ENCODE measurements around the gene OPCML. TPM values are rescaled to one million over a fixed set of nuclear protein-coding genes. Genes with fewer than 3 reads are reported as not detected.

The OPCML gene
- total and polyA plus RNA-seq, 4 donors = 16.6 to 70.3 (median 58.1) TPM

- Histone ChIP-seq H3K27ac (ENCODE audit: low read depth, low read length) (no peak overlapping the region), H3K27me3 (ENCODE audit: control insufficient read depth, insufficient read depth, low read length) (no peaks in the 10 kb centered on the region), H3K4me3 (ENCODE audit: low read depth, low read length) (no peak overlapping the region), H3K9me3 (ENCODE audit: control insufficient read depth, insufficient read depth, low read length) (no peaks in the 10 kb centered on the region), H3K36me3 (ENCODE audit: control insufficient read depth, insufficient read depth, low read length) (no peaks in the 10 kb centered on the region), H3K4me1 (ENCODE audit: control insufficient read depth, insufficient read depth, low read length) (no peaks in the 10 kb centered on the region)
- WGBS (ENCODE audit: insufficient coverage) = 40% methylated on average over 1 of the region's 5 CpGs
- peak in 1 of 6 donors; percentile 43 for DNase-seq (ENCODE audit: low read depth in 4 of 6, low spot score in 6 of 6)
These were observed 226.9 kb downstream of the OPCML start for GRCh38 chr11:133305208-133305956.

GRCh38 chr11:133303262-133303661 is 229.0 kb downstream of the OPCML start:
- Histone ChIP-seq H3K36me3 (ENCODE audit: control insufficient read depth, insufficient read depth, low read length) (no peaks in the 10 kb centered on the region), H3K27me3 (ENCODE audit: control insufficient read depth, insufficient read depth, low read length) (no peaks in the 10 kb centered on the region), H3K9me3 (ENCODE audit: control insufficient read depth, insufficient read depth, low read length) (no peaks in the 10 kb centered on the region), H3K4me1 (ENCODE audit: control insufficient read depth, insufficient read depth, low read length) (no peaks in the 10 kb centered on the region), H3K4me3 (ENCODE audit: low read depth, low read length) (no peak overlapping the region), H3K27ac (ENCODE audit: low read depth, low read length) (no peak overlapping the region)
- 33% methylated on average over 1 of the region's 5 CpGs for WGBS (ENCODE audit: insufficient coverage)
- peak in 1 of 6 donors; percentile 73 for DNase-seq (ENCODE audit: low read depth in 4 of 6, low spot score in 6 of 6)

- H3K27ac ChIP-seq (ENCODE audit: low read depth, low read length) = no peak overlapping the region
- WGBS (ENCODE audit: insufficient coverage) = no CpG with 5 or more reads among the region's 3 CpGs
- no peaks in the 10 kb centered on the region for H3K4me1 ChIP-seq (ENCODE audit: control insufficient read depth, insufficient read depth, low read length)
These were observed 230.2 kb downstream of the OPCML start for GRCh38 chr11:133302056-133302455.

GRCh38 chr11:133300666-133301065 is 231.6 kb downstream of the OPCML start:
- WGBS (ENCODE audit: insufficient coverage) = 90% methylated on average over 3 of the region's 3 CpGs
- Histone ChIP-seq H3K36me3 (ENCODE audit: control insufficient read depth, insufficient read depth, low read length) (no peaks in the 10 kb centered on the region), H3K4me1 (ENCODE audit: control insufficient read depth, insufficient read depth, low read length) (no peaks in the 10 kb centered on the region), H3K9me3 (ENCODE audit: control insufficient read depth, insufficient read depth, low read length) (no peaks in the 10 kb centered on the region), H3K27me3 (ENCODE audit: control insufficient read depth, insufficient read depth, low read length) (no peaks in the 10 kb centered on the region), H3K4me3 (ENCODE audit: low read depth, low read length) (no peak overlapping the region), H3K27ac (ENCODE audit: low read depth, low read length) (no peak overlapping the region)
- no peak for DNase-seq (ENCODE audit: low read depth in 4 of 6, low spot score in 6 of 6)

More at GRCh38 chr11:133302056-133302455, 230.2 kb downstream of the OPCML start:
- Histone ChIP-seq H3K4me3 (ENCODE audit: low read depth, low read length) (no peak overlapping the region), H3K36me3 (ENCODE audit: control insufficient read depth, insufficient read depth, low read length) (no peaks in the 10 kb centered on the region), H3K27me3 (ENCODE audit: control insufficient read depth, insufficient read depth, low read length) (no peaks in the 10 kb centered on the region), H3K9me3 (ENCODE audit: control insufficient read depth, insufficient read depth, low read length) (no peaks in the 10 kb centered on the region)
- no peak for DNase-seq (ENCODE audit: low read depth in 4 of 6, low spot score in 6 of 6)

- Histone ChIP-seq H3K36me3 (ENCODE audit: control insufficient read depth, insufficient read depth, low read length) (no peaks in the 10 kb centered on the region), H3K4me3 (ENCODE audit: low read depth, low read length) (no peak overlapping the region), H3K4me1 (ENCODE audit: control insufficient read depth, insufficient read depth, low read length) (no peaks in the 10 kb centered on the region), H3K27ac (ENCODE audit: low read depth, low read length) (no peak overlapping the region), H3K27me3 (ENCODE audit: control insufficient read depth, insufficient read depth, low read length) (peaks cover 3% of the 10 kb centered on the region), H3K9me3 (ENCODE audit: control insufficient read depth, insufficient read depth, low read length) (no peaks in the 10 kb centered on the region)
- DNase-seq (ENCODE audit: low read depth in 4 of 6, low spot score in 6 of 6) = peak in 1 of 6 donors; percentile 67
- WGBS (ENCODE audit: insufficient coverage) = 17% methylated on average over 3 of the region's 7 CpGs
These were observed 240.5 kb downstream of the OPCML start for GRCh38 chr11:133291780-133292179.

GRCh38 chr11:133285359-133285758 is 246.9 kb downstream of the OPCML start:
- Histone ChIP-seq H3K4me1 (ENCODE audit: control insufficient read depth, insufficient read depth, low read length) (no peaks in the 10 kb centered on the region), H3K27me3 (ENCODE audit: control insufficient read depth, insufficient read depth, low read length) (no peaks in the 10 kb centered on the region), H3K27ac (ENCODE audit: low read depth, low read length) (no peak overlapping the region), H3K36me3 (ENCODE audit: control insufficient read depth, insufficient read depth, low read length) (no peaks in the 10 kb centered on the region), H3K9me3 (ENCODE audit: control insufficient read depth, insufficient read depth, low read length) (no peaks in the 10 kb centered on the region), H3K4me3 (ENCODE audit: low read depth, low read length) (no peak overlapping the region)
- no peak for DNase-seq (ENCODE audit: low read depth in 4 of 6, low spot score in 6 of 6)
- 48% methylated on average over 5 of the region's 6 CpGs for WGBS (ENCODE audit: insufficient coverage)

- H3K27ac ChIP-seq (ENCODE audit: low read depth, low read length) = no peak overlapping the region
- H3K4me3 ChIP-seq (ENCODE audit: low read depth, low read length) = no peak overlapping the region
- H3K36me3 ChIP-seq (ENCODE audit: control insufficient read depth, insufficient read depth, low read length) = no peaks in the 10 kb centered on the region
- no peaks in the 10 kb centered on the region for H3K27me3 ChIP-seq (ENCODE audit: control insufficient read depth, insufficient read depth, low read length)
- peak in 1 of 6 donors; percentile 25 for DNase-seq (ENCODE audit: low read depth in 4 of 6, low spot score in 6 of 6)
- no peaks in the 10 kb centered on the region for H3K4me1 ChIP-seq (ENCODE audit: control insufficient read depth, insufficient read depth, low read length)
- WGBS (ENCODE audit: insufficient coverage) = 51% methylated on average over 5 of the region's 9 CpGs
- no peaks in the 10 kb centered on the region for H3K9me3 ChIP-seq (ENCODE audit: control insufficient read depth, insufficient read depth, low read length)
These were observed 248.1 kb downstream of the OPCML start for GRCh38 chr11:133284156-133284555.

GRCh38 chr11:133277886-133278285 is 254.4 kb downstream of the OPCML start:
- DNase-seq (ENCODE audit: low read depth in 4 of 6, low spot score in 6 of 6) = no peak
- Histone ChIP-seq H3K4me1 (ENCODE audit: control insufficient read depth, insufficient read depth, low read length) (peaks cover 3% of the 10 kb centered on the region), H3K4me3 (ENCODE audit: low read depth, low read length) (no peak overlapping the region), H3K36me3 (ENCODE audit: control insufficient read depth, insufficient read depth, low read length) (no peaks in the 10 kb centered on the region), H3K27ac (ENCODE audit: low read depth, low read length) (no peak overlapping the region), H3K9me3 (ENCODE audit: control insufficient read depth, insufficient read depth, low read length) (no peaks in the 10 kb centered on the region), H3K27me3 (ENCODE audit: control insufficient read depth, insufficient read depth, low read length) (no peaks in the 10 kb centered on the region)
- 97% methylated on average over 3 of the region's 5 CpGs for WGBS (ENCODE audit: insufficient coverage)

- no peak overlapping the region for H3K27ac ChIP-seq (ENCODE audit: low read depth, low read length)
- no peaks in the 10 kb centered on the region for H3K27me3 ChIP-seq (ENCODE audit: control insufficient read depth, insufficient read depth, low read length)
- no peak overlapping the region for H3K4me3 ChIP-seq (ENCODE audit: low read depth, low read length)
- no peaks in the 10 kb centered on the region for H3K36me3 ChIP-seq (ENCODE audit: control insufficient read depth, insufficient read depth, low read length)
- no peaks in the 10 kb centered on the region for H3K9me3 ChIP-seq (ENCODE audit: control insufficient read depth, insufficient read depth, low read length)
- 63% methylated on average over 1 of the region's 6 CpGs for WGBS (ENCODE audit: insufficient coverage)
- no peak for DNase-seq (ENCODE audit: low read depth in 4 of 6, low spot score in 6 of 6)
- H3K4me1 ChIP-seq (ENCODE audit: control insufficient read depth, insufficient read depth, low read length) = peaks cover 8% of the 10 kb centered on the region
These were observed 260.2 kb downstream of the OPCML start for GRCh38 chr11:133271871-133272776.

All from spinal cord (tissue), 10 donors.